HFF-Myc (cell line): ENCODE data around the gene PRR14L.
A peak's percentile ranks its signal among the peaks of the same experiment; 100 is the strongest.
"Not testable (repeated sequence)": the region's sequence is repeated elsewhere in the genome, so short reads cannot be mapped to it uniquely, and the experiment has no call there.

Experiments used
- DNase-seq: peaks from one replicate; pipeline ENCODE4 v3.0.0-alpha.2; 2011; ENCODE audit warnings: low read depth; ENCODE audit errors: extremely low read depth
- H3K4me3 ChIP-seq: replicated peaks from 2 replicates; pipeline ENCODE4 v1.5.1; 2011; ENCODE audit warnings: low read depth, mild to moderate bottlenecking, control low read depth, low read length
- CTCF ChIP-seq: IDR thresholded peaks from 2 replicates; pipeline ENCODE4 v1.5.1; 2012; ENCODE audit warnings: mild to moderate bottlenecking, low read depth, low read length, control low read depth; ENCODE audit errors: missing control alignments

Gene PRR14L

DNA sequence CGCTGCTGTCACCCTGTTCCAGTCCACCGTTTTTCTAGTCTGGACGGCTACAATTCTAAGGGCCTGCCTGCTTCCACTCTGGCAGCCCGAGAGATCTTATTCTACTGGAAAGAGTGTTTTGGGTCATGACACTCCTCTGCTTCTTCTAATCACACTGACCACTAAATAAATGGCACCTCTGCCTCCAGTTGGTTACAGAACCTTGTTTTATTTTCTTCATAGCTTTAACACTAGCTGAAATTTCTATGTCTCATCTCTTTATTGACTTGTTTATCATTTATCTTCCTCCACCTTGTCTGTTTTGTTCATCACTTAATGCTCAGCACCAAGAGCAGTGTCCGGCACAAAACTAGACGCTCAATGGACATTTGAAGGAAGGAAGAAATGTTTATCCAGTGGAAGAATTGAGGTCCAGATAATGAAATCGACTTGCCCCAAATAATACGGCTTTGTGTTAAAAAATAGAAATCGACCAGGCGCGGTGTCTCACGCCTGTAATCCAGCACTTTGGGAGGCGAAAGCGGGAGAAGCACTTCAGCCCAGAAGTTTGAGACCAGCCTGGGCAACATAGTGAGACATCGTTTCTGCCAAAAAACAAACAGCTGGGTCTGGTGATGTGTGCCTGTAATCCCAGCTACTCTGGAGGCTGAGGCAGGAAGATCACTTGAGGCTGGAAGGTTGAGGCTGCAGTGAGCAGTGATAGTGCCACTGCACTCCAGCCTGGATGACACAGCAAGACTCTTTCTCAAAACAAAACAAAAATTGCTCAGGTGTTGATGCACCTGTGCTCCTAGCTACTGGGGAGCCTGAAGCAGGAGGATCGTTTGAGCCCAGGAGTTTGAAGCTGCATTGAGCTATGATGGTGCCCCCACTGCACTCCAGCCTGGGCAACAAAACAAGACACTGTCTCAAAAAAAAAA, 693 bp upstream of the PRR14L start:
- peak overlapping the region; percentile 99 for H3K4me3 ChIP-seq
- no peak for DNase-seq
- TF ChIP-seq CTCF = no peak

DNA sequence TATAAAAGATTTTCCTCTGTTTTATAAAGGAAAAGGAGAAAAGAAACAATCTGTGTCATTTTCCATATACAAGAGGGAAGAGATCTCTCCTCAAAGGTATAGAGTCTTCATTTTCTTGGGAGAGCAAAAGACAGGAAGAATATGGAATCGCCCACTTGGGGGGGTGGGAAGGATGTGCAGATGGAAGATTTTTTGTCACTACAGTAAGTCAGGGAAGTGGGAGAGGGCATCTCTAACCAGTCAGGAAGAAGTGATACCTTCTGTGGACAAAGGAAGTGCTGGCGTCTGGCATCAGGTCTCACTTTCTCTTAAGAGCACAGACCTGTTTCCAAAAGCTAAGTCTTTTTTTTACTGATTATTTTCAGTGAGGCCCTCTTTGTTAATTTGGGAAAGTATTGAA, 1.4 kb downstream of the PRR14L start:
- peak overlapping the region; percentile 99 for H3K4me3 ChIP-seq
- no peak for TF ChIP-seq CTCF
- peak; percentile 4 for DNase-seq

DNA sequence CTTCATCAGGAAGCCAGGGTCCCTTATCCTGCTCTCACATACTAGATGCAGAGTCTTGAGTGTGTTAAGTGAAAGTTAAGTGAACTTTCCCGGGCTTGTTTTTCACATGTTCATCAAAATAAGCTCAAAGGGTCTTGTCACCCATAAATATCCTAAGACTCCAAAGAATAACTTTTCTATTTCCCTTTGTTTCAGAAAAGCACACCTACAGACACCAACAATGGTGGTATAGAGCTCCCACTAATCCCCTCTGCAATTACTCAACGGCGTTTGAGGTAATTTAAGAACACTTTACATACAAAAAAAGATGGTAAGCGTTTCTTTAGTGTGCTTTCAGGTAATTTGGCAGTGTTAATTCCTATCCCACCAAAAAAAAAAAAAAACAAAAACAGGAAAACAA, 2.5 kb downstream of the PRR14L start:
- no peak for DNase-seq
- peak overlapping the region; percentile 99; the same call in 1 of the 2 replicates for H3K4me3 ChIP-seq
- no peak for TF ChIP-seq CTCF

- DNase-seq = no peak
- no peak overlapping the region for H3K4me3 ChIP-seq
Measured at GRCh38 chr22:31743871-31744270, 6.1 kb downstream of the PRR14L start.

DNA sequence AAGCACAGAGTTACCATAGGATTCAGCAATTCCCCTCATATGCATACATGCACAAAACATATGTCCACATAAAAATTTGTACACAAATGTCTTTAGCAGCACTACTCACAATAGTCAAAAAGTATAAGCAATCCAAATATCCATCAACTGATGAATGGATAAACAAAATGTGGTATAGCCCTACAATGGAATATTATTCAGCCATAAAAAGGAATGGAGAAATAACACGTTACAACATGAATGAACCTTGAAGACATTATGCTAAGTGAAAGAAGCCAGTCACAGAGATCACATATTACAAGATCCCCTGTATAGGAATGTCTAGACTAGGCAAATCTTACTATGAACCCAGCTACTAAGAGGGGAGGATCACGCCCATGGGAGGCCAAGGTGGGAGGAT, 7.2 kb downstream of the PRR14L start:
- DNase-seq = no peak
- H3K4me3 ChIP-seq = no peak overlapping the region
- no peak for TF ChIP-seq CTCF

More at GRCh38 chr22:31743871-31744270, 6.1 kb downstream of the PRR14L start:
- no peak for TF ChIP-seq CTCF

- no peak for TF ChIP-seq CTCF
- no peak overlapping the region for H3K4me3 ChIP-seq
- DNase-seq = no peak
Measured at GRCh38 chr22:31742115-31742514, 7.8 kb downstream of the PRR14L start.

- DNase-seq, H3K4me3 ChIP-seq: not testable (repeated sequence)
Measured at GRCh38 chr22:31740314-31740713, 9.6 kb downstream of the PRR14L start.
